Measurements from ENCODE around the gene PCDHB6.
"Not testable (repeated sequence)": the region's sequence is repeated elsewhere in the genome, so short reads cannot be mapped to it uniquely, and the experiment has no call there.

- TF ChIP-seq, protein P1, sequence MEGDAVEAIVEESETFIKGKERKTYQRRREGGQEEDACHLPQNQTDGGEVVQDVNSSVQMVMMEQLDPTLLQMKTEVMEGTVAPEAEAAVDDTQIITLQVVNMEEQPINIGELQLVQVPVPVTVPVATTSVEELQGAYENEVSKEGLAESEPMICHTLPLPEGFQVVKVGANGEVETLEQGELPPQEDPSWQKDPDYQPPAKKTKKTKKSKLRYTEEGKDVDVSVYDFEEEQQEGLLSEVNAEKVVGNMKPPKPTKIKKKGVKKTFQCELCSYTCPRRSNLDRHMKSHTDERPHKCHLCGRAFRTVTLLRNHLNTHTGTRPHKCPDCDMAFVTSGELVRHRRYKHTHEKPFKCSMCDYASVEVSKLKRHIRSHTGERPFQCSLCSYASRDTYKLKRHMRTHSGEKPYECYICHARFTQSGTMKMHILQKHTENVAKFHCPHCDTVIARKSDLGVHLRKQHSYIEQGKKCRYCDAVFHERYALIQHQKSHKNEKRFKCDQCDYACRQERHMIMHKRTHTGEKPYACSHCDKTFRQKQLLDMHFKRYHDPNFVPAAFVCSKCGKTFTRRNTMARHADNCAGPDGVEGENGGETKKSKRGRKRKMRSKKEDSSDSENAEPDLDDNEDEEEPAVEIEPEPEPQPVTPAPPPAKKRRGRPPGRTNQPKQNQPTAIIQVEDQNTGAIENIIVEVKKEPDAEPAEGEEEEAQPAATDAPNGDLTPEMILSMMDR (IDR thresholded peaks at IDR 0.05), result not testable (repeated sequence)
- TF ChIP-seq EP300 (IDR thresholded peaks at IDR 0.05; ENCODE audit: low read depth); POLR2A (IDR thresholded peaks at IDR 0.05): not testable (repeated sequence)
These were observed 1.8 kb downstream of the PCDHB6 start for GRCh38 chr5:141151632-141152031.
